ENCODE measurements around the gene CPSF3.
"Not testable (repeated sequence)": the region's sequence is repeated elsewhere in the genome, so short reads cannot be mapped to it uniquely, and the experiment has no call there.

The CPSF3 gene

GRCh38 chr2:9397201-9397600, 26.3 kb upstream of the CPSF3 start:
- no peak for DNase-seq

- DNase-seq: not testable (repeated sequence)
Observed at GRCh38 chr2:9398251-9398650, 25.2 kb upstream of the CPSF3 start.

- no peak for DNase-seq
Observed at GRCh38 chr2:9398881-9399780, 24.3 kb upstream of the CPSF3 start.

GRCh38 chr2:9400268-9401058, 23.0 kb upstream of the CPSF3 start:
- DNase-seq: no peak

GRCh38 chr2:9401059-9401547, 22.4 kb upstream of the CPSF3 start:
- DNase-seq: no peak

- no peak for DNase-seq
Observed at GRCh38 chr2:9401646-9402371, 21.6 kb upstream of the CPSF3 start.

- DNase-seq: no peak
Observed at GRCh38 chr2:9403924-9404323, 19.5 kb upstream of the CPSF3 start.

- no peak for DNase-seq
Observed at GRCh38 chr2:9404451-9404850, 19.0 kb upstream of the CPSF3 start.

- DNase-seq: no peak
Observed at GRCh38 chr2:9405636-9406035, 17.8 kb upstream of the CPSF3 start.

GRCh38 chr2:9406529-9407362, 16.7 kb upstream of the CPSF3 start:
- DNase-seq: no peak

- DNase-seq: no peak
Observed at GRCh38 chr2:9407363-9407811, 16.1 kb upstream of the CPSF3 start.

GRCh38 chr2:9408641-9409151, 14.8 kb upstream of the CPSF3 start:
- DNase-seq: no peak

GRCh38 chr2:9410108-9410507, 13.3 kb upstream of the CPSF3 start:
- DNase-seq: no peak

- DNase-seq: no peak
Observed at GRCh38 chr2:9412781-9413180, 10.7 kb upstream of the CPSF3 start.

GRCh38 chr2:9415516-9416169, 7.8 kb upstream of the CPSF3 start:
- DNase-seq: no peak

GRCh38 chr2:9416267-9416961, 7.0 kb upstream of the CPSF3 start:
- DNase-seq: no peak

GRCh38 chr2:9416962-9417316, 6.5 kb upstream of the CPSF3 start:
- DNase-seq: no peak

GRCh38 chr2:9417725-9418124, 5.7 kb upstream of the CPSF3 start:
- no peak for DNase-seq

GRCh38 chr2:9418746-9419145, 4.7 kb upstream of the CPSF3 start:
- no peak for DNase-seq

- DNase-seq: no peak
Observed at GRCh38 chr2:9419541-9419940, 3.9 kb upstream of the CPSF3 start.

- DNase-seq: no peak
Observed at GRCh38 chr2:9420495-9420894, 3.0 kb upstream of the CPSF3 start.
